ENCODE measurements around the gene PTPN2. TPM values are rescaled to one million over a fixed set of nuclear protein-coding genes. Genes with fewer than 3 reads are reported as not detected.

PTPN2 gene
- 53.4 and 55.0 TPM in 2 replicates for total RNA-seq (2022)
- percentile 83 among the genes with signal in this experiment for Bru-seq, nascent RNA
- percentile 78 among the genes with signal in this experiment for BruChase-seq, experiment 1, labeled RNA remaining after a 2-hour chase
- BruChase-seq, experiment 2, labeled RNA remaining after a 6-hour chase: percentile 78 among the genes with signal in this experiment
- long read RNA-seq, transcript PTPN2-201 (9 exons, 3,467 nt): minor isoform, 34 of 97 reads
- long read RNA-seq, transcript PTPN2-202 (10 exons, 1,706 nt): major isoform, 42 of 97 reads
- long read RNA-seq, partial matches to known transcripts: 7 of 97 reads
- long read RNA-seq, other reads (novel, unspliced or antisense): 11 of 97 reads

GRCh38 chr18:12883684-12884405 is at the start of gene PTPN2:
Gene PTPN2, minus strand, starts transcription at chr18:12884237. Its CDS starts 96 bp downstream, at chr18:12884141.
- BruUV-seq (replicated peaks): no TSS peak
- intact Hi-C loops (cut with micrococcal nuclease; ENCODE audit: unreplicated experiment): loop anchor here (2.0 kb wide), 1 partner anchor 107 kb away; no protein-coding TSS in a partner anchor
- TF ChIP-seq, protein P1, sequence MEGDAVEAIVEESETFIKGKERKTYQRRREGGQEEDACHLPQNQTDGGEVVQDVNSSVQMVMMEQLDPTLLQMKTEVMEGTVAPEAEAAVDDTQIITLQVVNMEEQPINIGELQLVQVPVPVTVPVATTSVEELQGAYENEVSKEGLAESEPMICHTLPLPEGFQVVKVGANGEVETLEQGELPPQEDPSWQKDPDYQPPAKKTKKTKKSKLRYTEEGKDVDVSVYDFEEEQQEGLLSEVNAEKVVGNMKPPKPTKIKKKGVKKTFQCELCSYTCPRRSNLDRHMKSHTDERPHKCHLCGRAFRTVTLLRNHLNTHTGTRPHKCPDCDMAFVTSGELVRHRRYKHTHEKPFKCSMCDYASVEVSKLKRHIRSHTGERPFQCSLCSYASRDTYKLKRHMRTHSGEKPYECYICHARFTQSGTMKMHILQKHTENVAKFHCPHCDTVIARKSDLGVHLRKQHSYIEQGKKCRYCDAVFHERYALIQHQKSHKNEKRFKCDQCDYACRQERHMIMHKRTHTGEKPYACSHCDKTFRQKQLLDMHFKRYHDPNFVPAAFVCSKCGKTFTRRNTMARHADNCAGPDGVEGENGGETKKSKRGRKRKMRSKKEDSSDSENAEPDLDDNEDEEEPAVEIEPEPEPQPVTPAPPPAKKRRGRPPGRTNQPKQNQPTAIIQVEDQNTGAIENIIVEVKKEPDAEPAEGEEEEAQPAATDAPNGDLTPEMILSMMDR (IDR thresholded peaks at IDR 0.05; ENCODE audit: insufficient read depth in 1 of 2, low read depth in 1 of 2, low read length in 1 of 2, severe bottlenecking in 1 of 2, unreplicated experiment in 1 of 2): no peak
- Histone ChIP-seq H3K9me3 (no peaks in the 10 kb centered on the region), H3K27me3 (replicated peaks; ENCODE audit: control insufficient read depth, insufficient read depth, low read length) (no peaks in the 10 kb centered on the region), H3K36me3 (ENCODE audit: control insufficient read depth, insufficient read depth, low read length) (no peaks in the 10 kb centered on the region), H3K4me3 (ENCODE audit: low read depth, low read length) (peak within 1 kb of the TSS; percentile 97), H3K4me1 (peaks cover 18% of the 10 kb centered on the region)
- peak; percentile 93 to 95 for DNase-seq
- Mint-ChIP-seq H3K4me3 (ENCODE audit: unreplicated experiment) (peak within 1 kb of the TSS; percentile 73), H3K36me3 (ENCODE audit: insufficient read depth, unreplicated experiment) (peaks cover 35% of the 10 kb centered on the region), H3K27me3 (ENCODE audit: insufficient read depth, unreplicated experiment) (no peaks in the 10 kb centered on the region), H3K4me1 (ENCODE audit: low read depth, unreplicated experiment) (peaks cover 28% of the 10 kb centered on the region), H3K9me3 (ENCODE audit: unreplicated experiment) (no peaks in the 10 kb centered on the region), H3K27ac (ENCODE audit: unreplicated experiment) (peak within 1 kb of the TSS; percentile 82)
- POLR2A ChIA-PET: interaction anchor here (0.5 to 2.1 kb wide), 64 partner anchors 9 to 1241 kb away, joined by 3 to 70 read pairs (median 5); partner anchors contain the start of genes AFG3L2, CEP192, CEP76 and PSMG2
- CTCF ChIA-PET: interaction anchor here (0.6 to 1.0 kb wide), 9 partner anchors 40 to 981 kb away, joined by 3 to 22 read pairs (median 3); partner anchors contain the start of genes AFG3L2, CEP76 and PSMG2

GRCh38 chr18:12933327-12933726 is 49.3 kb upstream of the PTPN2 start:
- Histone ChIP-seq H3K36me3 (ENCODE audit: control insufficient read depth, insufficient read depth, low read length) (no peaks in the 10 kb centered on the region), H3K4me1 (peaks cover 29% of the 10 kb centered on the region; the same call in 1 of the 2 replicates), H3K27me3 (replicated peaks; ENCODE audit: control insufficient read depth, insufficient read depth, low read length) (no peaks in the 10 kb centered on the region), H3K4me3 (ENCODE audit: low read depth, low read length) (no peak overlapping the region), H3K9me3 (no peaks in the 10 kb centered on the region)
- intact Hi-C loops (cut with micrococcal nuclease; ENCODE audit: unreplicated experiment): no loop called here
- peaks cover 20% of the 10 kb centered on the region for H3K4me1 Mint-ChIP-seq (ENCODE audit: low read depth, unreplicated experiment)
- no peak overlapping the region for H3K4me3 Mint-ChIP-seq (ENCODE audit: unreplicated experiment)
- ChIA-PET POLR2A (interaction anchor here (1.7 kb wide), 1 partner anchor 50 kb away, joined by 15 read pairs; the partner anchor contains the start of gene PTPN2), CTCF (interaction anchor here (1.6 to 2.6 kb wide), 4 partner anchors 18 to 209 kb away, joined by 3 to 23 read pairs (median 14); partner anchors contain the start of gene PTPN2)
- no peaks in the 10 kb centered on the region for H3K27me3 Mint-ChIP-seq (ENCODE audit: insufficient read depth, unreplicated experiment)
- H3K9me3 Mint-ChIP-seq (ENCODE audit: unreplicated experiment): no peaks in the 10 kb centered on the region
- DNase-seq: no peak
- TF ChIP-seq, protein P1 (IDR thresholded peaks at IDR 0.05; ENCODE audit: insufficient read depth in 1 of 2, low read depth in 1 of 2, low read length in 1 of 2, severe bottlenecking in 1 of 2, unreplicated experiment in 1 of 2): no peak
- BruUV-seq (replicated peaks): no TSS peak
- H3K36me3 Mint-ChIP-seq (ENCODE audit: insufficient read depth, unreplicated experiment): no peaks in the 10 kb centered on the region
- no peak overlapping the region for H3K27ac Mint-ChIP-seq (ENCODE audit: unreplicated experiment)

DNA sequence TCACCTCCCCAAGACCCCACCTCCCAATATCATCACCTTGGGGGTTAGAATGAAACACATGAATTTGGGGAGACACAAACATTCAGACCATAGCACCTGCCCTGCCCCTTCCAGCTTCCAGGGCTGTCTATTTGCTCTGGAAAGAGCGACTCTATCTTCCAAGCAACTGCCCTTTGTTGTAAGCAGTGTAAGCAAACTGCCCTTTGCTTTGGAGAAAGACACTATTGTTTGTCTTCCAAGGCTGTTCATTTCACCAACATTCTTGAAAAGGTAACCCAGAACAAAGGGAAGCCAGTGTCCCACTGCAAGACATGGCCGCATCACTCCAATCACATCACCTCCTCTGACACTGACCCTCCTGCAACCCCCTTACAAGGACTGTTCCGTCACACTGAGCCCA is 46.9 kb upstream of the PTPN2 start:
- H3K4me1 ChIP-seq: peaks cover 18% of the 10 kb centered on the region; the same call in 1 of the 2 replicates

More for the DNA sequence above, 46.9 kb upstream of the PTPN2 start:
- DNase-seq: no peak
- Mint-ChIP-seq H3K36me3 (ENCODE audit: insufficient read depth, unreplicated experiment) (no peaks in the 10 kb centered on the region), H3K4me3 (ENCODE audit: unreplicated experiment) (no peak overlapping the region), H3K4me1 (ENCODE audit: low read depth, unreplicated experiment) (peaks cover 20% of the 10 kb centered on the region), H3K9me3 (ENCODE audit: unreplicated experiment) (no peaks in the 10 kb centered on the region), H3K27ac (ENCODE audit: unreplicated experiment) (no peak overlapping the region), H3K27me3 (ENCODE audit: insufficient read depth, unreplicated experiment) (no peaks in the 10 kb centered on the region)
- no peaks in the 10 kb centered on the region for H3K27me3 ChIP-seq (replicated peaks; ENCODE audit: control insufficient read depth, insufficient read depth, low read length)
- no TSS peak for BruUV-seq (replicated peaks)
- no peaks in the 10 kb centered on the region for H3K36me3 ChIP-seq (ENCODE audit: control insufficient read depth, insufficient read depth, low read length)
- no peaks in the 10 kb centered on the region for H3K9me3 ChIP-seq
- intact Hi-C loops (cut with micrococcal nuclease; ENCODE audit: unreplicated experiment): no loop called here
- TF ChIP-seq, protein P1 (IDR thresholded peaks at IDR 0.05; ENCODE audit: insufficient read depth in 1 of 2, low read depth in 1 of 2, low read length in 1 of 2, severe bottlenecking in 1 of 2, unreplicated experiment in 1 of 2): no peak
- POLR2A ChIA-PET: interaction anchor here (0.6 to 0.7 kb wide), 2 partner anchors 14 to 68 kb away, joined by 3 read pairs; no protein-coding TSS in a partner anchor
- H3K4me3 ChIP-seq (ENCODE audit: low read depth, low read length): no peak overlapping the region
- CTCF ChIA-PET: no interaction called here
